Measurements from ENCODE around the gene PSMB3. TPM values are rescaled to one million over a fixed set of nuclear protein-coding genes. Genes with fewer than 3 reads are reported as not detected.

PSMB3 gene
- total RNA-seq, 1 donor from 2014 or later, result 288 TPM

DNA sequence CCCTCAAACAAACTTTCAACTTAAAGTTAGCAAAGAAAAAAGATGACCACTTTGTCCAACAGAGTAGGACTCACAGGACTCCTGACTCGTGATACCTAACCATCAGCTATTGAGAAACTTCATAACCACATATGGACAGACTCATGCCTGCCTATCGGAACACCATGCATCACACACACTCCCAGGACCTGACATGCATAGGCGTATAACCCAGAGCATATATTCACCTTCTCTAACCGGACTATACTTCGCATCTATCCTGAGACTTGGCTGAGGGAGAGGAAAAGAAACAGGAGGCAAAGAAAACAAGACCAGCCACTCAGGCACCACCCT is 44.6 kb downstream of the PSMB3 start:
- H3K4me3 ChIP-seq (ENCODE audit: low read depth, low read length), result no peak overlapping the region

DNA sequence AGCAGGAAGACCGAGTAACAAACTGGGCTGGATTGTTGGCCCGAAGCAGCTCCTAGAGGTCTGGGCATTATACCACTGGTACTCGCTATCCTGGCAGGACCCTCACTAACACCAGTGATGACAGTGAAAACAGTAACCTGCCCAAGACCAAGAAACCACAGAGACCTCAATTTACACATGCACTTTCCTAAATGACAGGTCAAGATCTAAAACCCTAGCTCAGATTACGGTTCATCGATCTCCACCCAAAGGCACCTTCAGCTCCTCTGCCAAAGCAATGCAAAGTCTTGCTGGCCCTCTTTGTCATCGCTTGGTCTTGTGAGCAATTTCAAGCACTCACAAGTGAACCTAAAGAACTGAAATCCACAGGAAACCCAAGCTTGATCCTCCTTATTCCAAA is 45.3 kb downstream of the PSMB3 start:
- Histone ChIP-seq H3K4me3 (ENCODE audit: low read depth, low read length) (no peak overlapping the region), H3K36me3 (ENCODE audit: control insufficient read depth, insufficient read depth, low read length) (peaks cover 3% of the 10 kb centered on the region), H3K27me3 (ENCODE audit: control insufficient read depth, insufficient read depth, low read length) (no peaks in the 10 kb centered on the region)
- TF ChIP-seq, protein P1, sequence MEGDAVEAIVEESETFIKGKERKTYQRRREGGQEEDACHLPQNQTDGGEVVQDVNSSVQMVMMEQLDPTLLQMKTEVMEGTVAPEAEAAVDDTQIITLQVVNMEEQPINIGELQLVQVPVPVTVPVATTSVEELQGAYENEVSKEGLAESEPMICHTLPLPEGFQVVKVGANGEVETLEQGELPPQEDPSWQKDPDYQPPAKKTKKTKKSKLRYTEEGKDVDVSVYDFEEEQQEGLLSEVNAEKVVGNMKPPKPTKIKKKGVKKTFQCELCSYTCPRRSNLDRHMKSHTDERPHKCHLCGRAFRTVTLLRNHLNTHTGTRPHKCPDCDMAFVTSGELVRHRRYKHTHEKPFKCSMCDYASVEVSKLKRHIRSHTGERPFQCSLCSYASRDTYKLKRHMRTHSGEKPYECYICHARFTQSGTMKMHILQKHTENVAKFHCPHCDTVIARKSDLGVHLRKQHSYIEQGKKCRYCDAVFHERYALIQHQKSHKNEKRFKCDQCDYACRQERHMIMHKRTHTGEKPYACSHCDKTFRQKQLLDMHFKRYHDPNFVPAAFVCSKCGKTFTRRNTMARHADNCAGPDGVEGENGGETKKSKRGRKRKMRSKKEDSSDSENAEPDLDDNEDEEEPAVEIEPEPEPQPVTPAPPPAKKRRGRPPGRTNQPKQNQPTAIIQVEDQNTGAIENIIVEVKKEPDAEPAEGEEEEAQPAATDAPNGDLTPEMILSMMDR (IDR thresholded peaks at IDR 0.05; ENCODE audit: insufficient read depth, low read length, severe bottlenecking), result no peak
- DNase-seq (ENCODE audit: low read depth) (no peak), FAIRE-seq (no peak)

More for the DNA sequence above, 44.6 kb downstream of the PSMB3 start:
- no peak for FAIRE-seq
- peaks cover 1% of the 10 kb centered on the region for H3K36me3 ChIP-seq (ENCODE audit: control insufficient read depth, insufficient read depth, low read length)
- H3K27me3 ChIP-seq (ENCODE audit: control insufficient read depth, insufficient read depth, low read length), result no peaks in the 10 kb centered on the region
- DNase-seq (ENCODE audit: low read depth), result peak; percentile 77
- TF ChIP-seq, protein P1 (IDR thresholded peaks at IDR 0.05; ENCODE audit: insufficient read depth, low read length, severe bottlenecking), result no peak

DNA sequence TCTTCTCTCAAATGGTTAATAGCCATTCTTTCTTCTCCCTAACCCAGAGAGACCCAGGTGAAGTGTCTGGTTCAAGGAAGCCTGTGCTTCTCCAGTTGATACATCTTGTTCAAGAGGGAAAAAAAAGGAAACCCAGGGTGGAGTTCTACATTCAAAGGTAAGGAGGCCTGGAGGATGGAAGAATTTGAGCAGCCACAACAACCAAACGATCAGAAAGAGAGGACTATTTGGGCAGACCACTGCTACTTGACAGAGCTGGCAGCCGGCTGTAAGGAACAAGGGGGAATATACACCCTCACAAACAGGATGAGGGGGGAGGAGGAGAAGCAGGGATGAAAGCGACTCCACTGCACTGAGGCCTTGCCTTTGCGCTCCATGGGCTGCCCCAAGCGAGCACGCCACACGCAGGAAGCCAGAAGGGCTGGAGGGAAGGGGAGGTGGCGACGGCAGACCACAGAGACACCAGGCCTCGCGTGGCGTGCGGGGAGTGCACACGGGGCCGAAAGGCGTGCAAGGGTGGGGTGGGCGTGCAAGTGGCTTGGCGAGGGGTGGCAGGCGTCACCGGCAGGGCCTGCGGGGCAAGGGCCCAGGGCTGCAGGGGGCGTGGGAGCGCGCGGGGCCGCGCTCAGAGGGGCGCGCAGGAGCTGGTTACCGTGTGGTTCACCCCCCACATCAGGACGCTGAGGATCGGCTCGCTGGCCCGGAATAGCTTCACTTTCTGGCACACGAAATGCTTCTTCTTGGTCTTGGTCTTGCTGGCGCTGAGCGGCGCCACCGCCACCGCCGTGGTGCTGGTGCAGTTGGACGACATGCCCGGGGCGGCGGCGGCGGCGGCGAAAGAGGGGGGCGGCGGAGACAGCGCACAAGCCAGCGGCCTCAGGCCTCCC is 46.3 kb downstream of the PSMB3 start:
- DNase-seq (ENCODE audit: low read depth) (no peak), FAIRE-seq (no peak)
- Histone ChIP-seq H3K27me3 (ENCODE audit: control insufficient read depth, insufficient read depth, low read length) (no peaks in the 10 kb centered on the region), H3K4me3 (ENCODE audit: low read depth, low read length) (peak overlapping the region; percentile 89), H3K36me3 (ENCODE audit: control insufficient read depth, insufficient read depth, low read length) (peaks cover 3% of the 10 kb centered on the region)
- TF ChIP-seq, protein P1 (IDR thresholded peaks at IDR 0.05; ENCODE audit: insufficient read depth, low read length, severe bottlenecking), result no peak

DNA sequence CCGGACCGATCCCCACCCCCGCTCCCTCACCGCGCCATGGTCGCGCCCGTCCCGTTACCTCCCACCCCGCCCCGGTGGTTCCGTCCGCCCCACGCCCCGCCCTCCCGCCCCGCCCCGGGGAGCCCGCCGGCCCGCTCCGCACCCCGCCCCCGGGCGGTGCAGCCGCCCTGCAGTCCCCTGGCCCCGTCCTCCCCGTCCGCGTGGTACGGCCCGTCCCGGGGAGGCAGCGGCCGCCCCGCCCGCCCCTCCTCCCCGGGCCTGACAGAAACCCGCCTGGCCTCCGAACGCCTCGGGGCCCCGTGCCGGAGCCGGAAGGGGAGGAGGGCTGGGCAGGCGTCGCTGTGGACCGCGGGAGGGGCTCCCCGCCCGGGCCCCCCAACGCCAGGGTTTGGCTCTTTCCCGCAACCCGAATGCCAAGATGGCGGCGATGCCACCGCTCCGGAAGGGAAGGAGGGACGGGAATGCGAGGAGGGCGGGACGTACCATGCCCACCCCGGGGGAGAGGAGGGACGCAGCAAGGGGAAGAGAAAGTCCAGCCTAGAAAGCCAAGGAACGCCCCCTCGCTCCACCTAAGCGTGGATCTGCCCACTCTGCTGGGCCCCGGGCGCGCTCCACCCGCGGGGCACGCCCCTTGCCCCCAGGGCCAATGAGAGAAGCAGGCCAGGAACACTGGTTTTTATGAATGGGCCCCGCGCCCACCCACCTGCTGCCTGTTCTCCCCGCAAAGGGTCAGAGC is 47.1 kb downstream of the PSMB3 start, which contains the start of gene PIP4K2B:
Gene PIP4K2B (minus strand): TSS at position 56 of the 736 bp plus-strand sequence. CDS start 132 bp downstream, outside the sequence.
- TF ChIP-seq, protein P1 (IDR thresholded peaks at IDR 0.05; ENCODE audit: insufficient read depth, low read length, severe bottlenecking), result no peak
- H3K27me3 ChIP-seq (ENCODE audit: control insufficient read depth, insufficient read depth, low read length), result no peaks in the 10 kb centered on the region
- no peak for FAIRE-seq
- peak within 1 kb of the TSS; percentile 89 for H3K4me3 ChIP-seq (ENCODE audit: low read depth, low read length)
- peaks cover 3% of the 10 kb centered on the region for H3K36me3 ChIP-seq (ENCODE audit: control insufficient read depth, insufficient read depth, low read length)
- peak; percentile 83 for DNase-seq (ENCODE audit: low read depth)

DNA sequence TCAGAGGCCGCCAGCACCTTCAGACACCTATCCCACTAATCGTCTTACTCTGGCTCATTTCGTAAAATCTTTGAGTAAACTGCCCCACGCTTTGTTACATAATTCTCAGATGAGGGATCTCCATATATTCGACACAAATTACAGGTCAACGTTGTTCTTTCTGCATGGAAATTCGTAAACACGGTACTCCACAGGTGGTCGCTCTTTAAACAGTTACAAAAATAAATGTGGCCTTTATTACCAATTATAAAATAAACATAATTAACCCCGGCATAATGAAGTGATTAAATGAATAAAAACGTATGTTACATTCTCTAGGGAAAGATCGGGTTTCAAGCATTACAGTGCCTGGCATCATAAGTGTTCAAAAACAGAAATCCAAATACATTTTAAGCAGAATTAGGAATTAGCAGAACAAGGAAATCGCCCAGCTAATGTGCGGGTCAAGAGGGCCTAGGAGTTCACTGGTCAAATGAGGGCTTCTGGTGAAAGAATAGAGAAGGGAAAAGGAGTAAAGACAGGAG is 47.8 kb downstream of the PSMB3 start:
- peak overlapping the region; percentile 89 for H3K4me3 ChIP-seq (ENCODE audit: low read depth, low read length)
- no peak for DNase-seq (ENCODE audit: low read depth)
- TF ChIP-seq, protein P1 (IDR thresholded peaks at IDR 0.05; ENCODE audit: insufficient read depth, low read length, severe bottlenecking), result no peak
- no peaks in the 10 kb centered on the region for H3K27me3 ChIP-seq (ENCODE audit: control insufficient read depth, insufficient read depth, low read length)
- H3K36me3 ChIP-seq (ENCODE audit: control insufficient read depth, insufficient read depth, low read length), result peaks cover 3% of the 10 kb centered on the region
- FAIRE-seq, result no peak
